Measurements from ENCODE around the gene GAK. TPM values are rescaled to one million over a fixed set of nuclear protein-coding genes. Genes with fewer than 3 reads are reported as not detected.

GAK gene
- total RNA-seq, 3 donors from 2014 or later (not counting 1 experiment from before 2014, with no cell fraction given) = 349 to 358 (median 349) TPM

- Histone ChIP-seq H3K27me3 (ENCODE audit: control insufficient read depth, insufficient read depth, low read length) (no peaks in the 10 kb centered on the region), H3K9me3 (ENCODE audit: control insufficient read depth, insufficient read depth, low read length) (no peaks in the 10 kb centered on the region), H3K27ac (ENCODE audit: low read length) (no peak overlapping the region), H3K4me3 (ENCODE audit: low read length) (no peak overlapping the region), H3K4me1 (ENCODE audit: control insufficient read depth, insufficient read depth, low read length) (no peaks in the 10 kb centered on the region), H3K36me3 (ENCODE audit: control insufficient read depth, insufficient read depth, low read length) (peaks cover 12% of the 10 kb centered on the region)
- H3K9me3 Mint-ChIP-seq = no peaks in the 10 kb centered on the region
- TF ChIP-seq, protein P1, sequence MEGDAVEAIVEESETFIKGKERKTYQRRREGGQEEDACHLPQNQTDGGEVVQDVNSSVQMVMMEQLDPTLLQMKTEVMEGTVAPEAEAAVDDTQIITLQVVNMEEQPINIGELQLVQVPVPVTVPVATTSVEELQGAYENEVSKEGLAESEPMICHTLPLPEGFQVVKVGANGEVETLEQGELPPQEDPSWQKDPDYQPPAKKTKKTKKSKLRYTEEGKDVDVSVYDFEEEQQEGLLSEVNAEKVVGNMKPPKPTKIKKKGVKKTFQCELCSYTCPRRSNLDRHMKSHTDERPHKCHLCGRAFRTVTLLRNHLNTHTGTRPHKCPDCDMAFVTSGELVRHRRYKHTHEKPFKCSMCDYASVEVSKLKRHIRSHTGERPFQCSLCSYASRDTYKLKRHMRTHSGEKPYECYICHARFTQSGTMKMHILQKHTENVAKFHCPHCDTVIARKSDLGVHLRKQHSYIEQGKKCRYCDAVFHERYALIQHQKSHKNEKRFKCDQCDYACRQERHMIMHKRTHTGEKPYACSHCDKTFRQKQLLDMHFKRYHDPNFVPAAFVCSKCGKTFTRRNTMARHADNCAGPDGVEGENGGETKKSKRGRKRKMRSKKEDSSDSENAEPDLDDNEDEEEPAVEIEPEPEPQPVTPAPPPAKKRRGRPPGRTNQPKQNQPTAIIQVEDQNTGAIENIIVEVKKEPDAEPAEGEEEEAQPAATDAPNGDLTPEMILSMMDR (IDR thresholded peaks at IDR 0.05) = no peak
- H3K27me3 Mint-ChIP-seq (ENCODE audit: low read depth in 2 of 2) = no peaks in the 10 kb centered on the region
- intact Hi-C loops (cut with micrococcal nuclease) = no loop called here
- ATAC-seq = no peak
- WGBS (ENCODE audit: insufficient coverage) = 91% methylated on average over 9 of the region's 9 CpGs
- H3K27ac Mint-ChIP-seq = no peak overlapping the region
- H3K4me3 Mint-ChIP-seq = no peak overlapping the region
- H3K36me3 Mint-ChIP-seq = no peaks in the 10 kb centered on the region
- H3K4me1 Mint-ChIP-seq = peaks cover 0 to 5% of the 10 kb centered on the region in 2 donors
- DNase-seq = no peak
Observed at GRCh38 chr4:845233-845835, 86.8 kb downstream of the GAK start.

- H3K36me3 Mint-ChIP-seq = no peaks in the 10 kb centered on the region
- Histone ChIP-seq H3K4me1 (ENCODE audit: control insufficient read depth, insufficient read depth, low read length) (no peaks in the 10 kb centered on the region), H3K9me3 (ENCODE audit: control insufficient read depth, insufficient read depth, low read length) (no peaks in the 10 kb centered on the region), H3K4me3 (ENCODE audit: low read length) (no peak overlapping the region), H3K36me3 (ENCODE audit: control insufficient read depth, insufficient read depth, low read length) (peaks cover 8% of the 10 kb centered on the region), H3K27ac (ENCODE audit: low read length) (no peak overlapping the region), H3K27me3 (ENCODE audit: control insufficient read depth, insufficient read depth, low read length) (no peaks in the 10 kb centered on the region)
- no peaks in the 10 kb centered on the region for H3K27me3 Mint-ChIP-seq (ENCODE audit: low read depth in 2 of 2)
- WGBS (ENCODE audit: insufficient coverage) = 96% methylated on average over 10 of the region's 10 CpGs
- no peak overlapping the region for H3K4me3 Mint-ChIP-seq
- DNase-seq (no peak), ATAC-seq (no peak)
- H3K27ac Mint-ChIP-seq = no peak overlapping the region
- TF ChIP-seq, protein P1 (IDR thresholded peaks at IDR 0.05) = no peak
- peaks cover 0 to 5% of the 10 kb centered on the region in 2 donors for H3K4me1 Mint-ChIP-seq
- intact Hi-C loops (cut with micrococcal nuclease) = no loop called here
- H3K9me3 Mint-ChIP-seq = no peaks in the 10 kb centered on the region
Observed at GRCh38 chr4:844752-845232, 87.3 kb downstream of the GAK start.

DNA sequence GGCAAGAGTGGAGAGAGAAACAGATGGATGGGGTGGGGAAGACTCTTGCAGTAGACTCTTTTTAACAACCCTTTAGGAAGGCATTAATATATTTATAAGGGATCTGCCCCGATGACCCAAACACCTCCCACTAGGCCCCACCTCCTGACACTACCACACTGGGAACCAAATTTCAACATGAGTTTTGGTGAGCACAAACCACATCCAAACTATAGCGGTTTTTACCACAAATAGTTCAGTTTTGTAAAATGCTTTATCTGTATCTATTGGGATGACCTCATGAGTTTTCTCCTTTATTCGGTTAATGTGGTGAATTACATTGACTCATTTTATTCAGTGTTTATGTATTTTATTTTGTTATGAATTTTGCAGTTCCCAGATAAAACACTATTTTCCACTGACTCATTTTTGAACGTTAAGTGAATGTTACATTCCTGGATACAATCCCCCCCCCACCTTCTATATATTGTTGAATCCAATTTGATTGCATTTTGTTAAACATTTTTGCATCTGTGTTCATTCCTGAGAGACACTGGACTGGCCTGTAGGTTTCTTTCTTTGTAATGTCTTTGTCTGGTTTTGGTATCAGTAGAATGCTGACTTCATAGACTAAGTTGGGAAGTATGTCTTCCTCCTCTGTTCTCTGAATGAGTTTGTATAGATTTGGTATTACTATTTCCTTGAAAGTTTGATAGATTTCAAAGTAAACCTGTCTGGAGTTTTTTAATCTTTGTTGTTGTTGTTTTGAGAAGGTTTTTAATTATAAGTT, 92.3 kb downstream of the GAK start:
- Mint-ChIP-seq H3K27ac (no peak overlapping the region), H3K27me3 (ENCODE audit: low read depth in 2 of 2) (no peaks in the 10 kb centered on the region), H3K9me3 (peaks cover 0 to 3% of the 10 kb centered on the region in 2 donors), H3K4me1 (no peaks in the 10 kb centered on the region), H3K36me3 (no peaks in the 10 kb centered on the region), H3K4me3 (no peak overlapping the region)
- Histone ChIP-seq H3K27me3 (ENCODE audit: control insufficient read depth, insufficient read depth, low read length) (no peaks in the 10 kb centered on the region), H3K36me3 (ENCODE audit: control insufficient read depth, insufficient read depth, low read length) (no peaks in the 10 kb centered on the region), H3K4me1 (ENCODE audit: control insufficient read depth, insufficient read depth, low read length) (peaks cover 8% of the 10 kb centered on the region), H3K4me3 (ENCODE audit: low read length) (no peak overlapping the region), H3K27ac (ENCODE audit: low read length) (no peak overlapping the region), H3K9me3 (ENCODE audit: control insufficient read depth, insufficient read depth, low read length) (peaks cover 9% of the 10 kb centered on the region)
- no peak for DNase-seq
- TF ChIP-seq, protein P1 (IDR thresholded peaks at IDR 0.05) = no peak
- intact Hi-C loops (cut with micrococcal nuclease) = no loop called here
- 80% methylated on average over 1 of the region's 4 CpGs for WGBS (ENCODE audit: insufficient coverage)
- ATAC-seq = no peak

Data from natural killer cell (primary cell).